Kidney epithelial cell (primary cell): ENCODE data around the gene TMEM37. TPM values are rescaled to one million over a fixed set of nuclear protein-coding genes. Genes with fewer than 3 reads are reported as not detected.

Experiments used
- DNase-seq: peaks from one replicate; pipeline ENCODE4 v3.0.0-alpha.2; 2010; ENCODE audit warnings: low read depth
- H3K27me3 ChIP-seq: 2 replicates; pipeline ENCODE4 v1.6.0; 2011; ENCODE audit warnings: low read length; ENCODE audit not compliant: control insufficient read depth, insufficient read depth
- H3K36me3 ChIP-seq: 2 replicates; pipeline ENCODE4 v1.5.1; 2011; ENCODE audit warnings: low read length; ENCODE audit not compliant: control insufficient read depth, insufficient read depth
- H3K4me3 ChIP-seq: 2 replicates; pipeline ENCODE4 v1.5.1; 2011; ENCODE audit warnings: low read depth, mild to moderate bottlenecking, control low read depth, low read length
- total RNA-seq: library from RNA; depleted of rRNA; stranded (reverse); fragments of >200 nt; gene quantifications from 2 replicates; pipeline ENCODE4 v1.2.3, GENCODE V29; 2015
- TF ChIP-seq, protein P1 (sequence below): IDR thresholded peaks from 2 replicates; pipeline ENCODE4 v1.5.1; 2011; ENCODE audit warnings: mild to moderate bottlenecking, moderate library complexity, low read length, control low read depth, inconsistent platforms; ENCODE audit not compliant: insufficient read depth, poor library complexity, severe bottlenecking

TMEM37 gene
- total RNA-seq, 1 donor from 2014 or later = not detected

- DNase-seq = no peak
- H3K4me3 ChIP-seq = no peak overlapping the region
- TF ChIP-seq, protein P1, sequence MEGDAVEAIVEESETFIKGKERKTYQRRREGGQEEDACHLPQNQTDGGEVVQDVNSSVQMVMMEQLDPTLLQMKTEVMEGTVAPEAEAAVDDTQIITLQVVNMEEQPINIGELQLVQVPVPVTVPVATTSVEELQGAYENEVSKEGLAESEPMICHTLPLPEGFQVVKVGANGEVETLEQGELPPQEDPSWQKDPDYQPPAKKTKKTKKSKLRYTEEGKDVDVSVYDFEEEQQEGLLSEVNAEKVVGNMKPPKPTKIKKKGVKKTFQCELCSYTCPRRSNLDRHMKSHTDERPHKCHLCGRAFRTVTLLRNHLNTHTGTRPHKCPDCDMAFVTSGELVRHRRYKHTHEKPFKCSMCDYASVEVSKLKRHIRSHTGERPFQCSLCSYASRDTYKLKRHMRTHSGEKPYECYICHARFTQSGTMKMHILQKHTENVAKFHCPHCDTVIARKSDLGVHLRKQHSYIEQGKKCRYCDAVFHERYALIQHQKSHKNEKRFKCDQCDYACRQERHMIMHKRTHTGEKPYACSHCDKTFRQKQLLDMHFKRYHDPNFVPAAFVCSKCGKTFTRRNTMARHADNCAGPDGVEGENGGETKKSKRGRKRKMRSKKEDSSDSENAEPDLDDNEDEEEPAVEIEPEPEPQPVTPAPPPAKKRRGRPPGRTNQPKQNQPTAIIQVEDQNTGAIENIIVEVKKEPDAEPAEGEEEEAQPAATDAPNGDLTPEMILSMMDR = no peak
Measured at GRCh38 chr2:119478978-119479295, 47.3 kb downstream of the TMEM37 start.

GRCh38 chr2:119480184-119480583, 48.5 kb downstream of the TMEM37 start:
- TF ChIP-seq, protein P1 = no peak
- no peak for DNase-seq
- Histone ChIP-seq H3K36me3 (no peaks in the 10 kb centered on the region), H3K27me3 (no peaks in the 10 kb centered on the region), H3K4me3 (no peak overlapping the region)

More at GRCh38 chr2:119478978-119479295, 47.3 kb downstream of the TMEM37 start:
- no peaks in the 10 kb centered on the region for H3K27me3 ChIP-seq
- H3K36me3 ChIP-seq = no peaks in the 10 kb centered on the region

GRCh38 chr2:119480718-119481142, 49.1 kb downstream of the TMEM37 start:
- no peaks in the 10 kb centered on the region for H3K36me3 ChIP-seq
- TF ChIP-seq, protein P1 = no peak
- H3K27me3 ChIP-seq = no peaks in the 10 kb centered on the region
- DNase-seq = no peak
- no peak overlapping the region for H3K4me3 ChIP-seq

DNA sequence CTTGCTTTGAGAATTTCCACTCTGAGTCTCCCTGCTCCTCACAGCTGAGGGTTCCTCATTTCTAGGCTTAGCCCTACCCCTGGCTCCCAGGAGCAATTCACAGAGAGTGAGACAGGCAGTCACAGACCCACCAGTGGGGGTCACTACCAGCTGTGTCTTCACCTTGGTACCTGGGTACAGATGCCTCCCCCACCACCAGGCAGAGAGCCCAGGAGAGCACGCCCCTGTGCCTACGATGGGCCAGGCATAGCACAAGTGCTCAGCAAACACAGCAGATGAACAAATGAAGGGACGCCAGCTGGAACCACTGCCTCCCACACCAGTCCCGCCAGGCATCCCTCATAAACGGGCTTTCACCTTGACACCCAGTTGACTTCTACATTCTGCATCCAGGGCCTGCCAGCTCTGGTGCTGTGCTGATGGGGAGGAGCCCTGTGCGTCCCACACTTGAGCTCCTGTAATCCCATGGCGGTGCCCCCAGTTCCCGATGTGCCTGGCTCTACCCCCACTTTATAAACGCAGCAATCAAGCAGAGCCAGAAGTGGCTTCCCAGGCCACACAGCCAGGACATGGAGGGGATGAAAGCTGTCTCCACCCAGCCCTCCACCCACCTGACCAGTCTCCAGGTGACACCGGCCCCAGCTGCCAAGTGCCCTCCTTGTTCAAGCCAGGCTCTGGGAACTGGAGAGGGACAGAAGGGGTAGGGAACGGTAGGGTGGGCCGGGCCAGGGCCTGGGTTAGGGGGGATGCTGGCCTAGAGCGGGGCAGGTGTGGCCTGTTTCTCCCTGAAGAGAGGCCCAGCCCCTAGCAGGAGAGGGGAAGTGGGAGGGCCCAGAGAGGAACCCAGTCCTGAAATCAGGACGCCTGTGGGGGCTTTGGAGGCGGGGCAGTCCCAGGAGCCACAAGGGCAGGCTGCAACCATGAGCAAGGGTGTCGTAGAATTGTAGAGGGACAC, 50.1 kb downstream of the TMEM37 start:
- no peak for DNase-seq
- no peak overlapping the region for H3K4me3 ChIP-seq
- H3K36me3 ChIP-seq = no peaks in the 10 kb centered on the region
- TF ChIP-seq, protein P1 = no peak
- H3K27me3 ChIP-seq = no peaks in the 10 kb centered on the region

GRCh38 chr2:119482481-119483394, 51.1 kb downstream of the TMEM37 start:
- no peaks in the 10 kb centered on the region for H3K27me3 ChIP-seq
- H3K4me3 ChIP-seq = no peak overlapping the region

More at GRCh38 chr2:119482481-119483394, 51.1 kb downstream of the TMEM37 start:
- no peaks in the 10 kb centered on the region for H3K36me3 ChIP-seq
- TF ChIP-seq, protein P1 = no peak
- DNase-seq = no peak
